ENCODE data around the gene NETO2.
"Not testable (repeated sequence)": the region's sequence is repeated elsewhere in the genome, so short reads cannot be mapped to it uniquely, and the experiment has no call there.

The NETO2 gene

DNA sequence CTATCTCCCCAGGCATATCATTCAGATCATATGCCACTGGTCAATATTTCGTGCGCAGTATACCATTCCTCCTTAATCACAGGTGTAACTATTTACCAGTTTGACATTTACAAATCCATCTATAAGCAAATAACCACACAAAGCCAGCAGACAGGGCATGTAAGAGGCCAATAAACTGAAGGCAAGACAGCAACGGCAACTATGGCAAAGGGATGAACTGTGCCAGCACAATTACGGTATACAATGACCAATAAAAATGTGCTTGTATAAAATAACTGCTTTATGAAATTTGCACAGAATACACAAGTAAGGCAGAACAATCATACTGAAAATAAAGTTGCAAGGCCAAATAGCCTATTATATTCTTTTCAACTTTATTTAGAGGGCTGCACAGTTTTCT, 9.2 kb downstream of the NETO2 start:
- DNase-seq (ENCODE audit: low spot score) = no peak

DNA sequence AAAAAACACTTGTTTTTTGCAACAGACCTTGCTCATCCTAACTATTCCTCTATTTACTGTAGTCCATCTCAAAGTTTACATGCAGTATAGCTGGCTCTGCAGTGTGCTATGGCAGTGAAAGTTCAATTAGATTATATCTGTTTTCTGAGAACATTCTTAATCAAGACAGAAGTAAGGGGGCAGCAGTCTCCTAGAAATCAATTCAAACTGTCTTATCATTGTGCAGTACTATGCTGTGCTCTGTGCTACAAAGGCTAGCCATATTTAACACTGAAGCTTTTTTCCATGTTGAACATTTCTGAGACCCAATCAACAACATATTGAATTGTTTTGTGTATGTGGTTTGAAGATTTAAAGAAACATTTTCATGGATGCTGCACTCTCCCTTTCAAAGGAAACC, 11.4 kb downstream of the NETO2 start:
- no peak for DNase-seq (ENCODE audit: low spot score)

DNA sequence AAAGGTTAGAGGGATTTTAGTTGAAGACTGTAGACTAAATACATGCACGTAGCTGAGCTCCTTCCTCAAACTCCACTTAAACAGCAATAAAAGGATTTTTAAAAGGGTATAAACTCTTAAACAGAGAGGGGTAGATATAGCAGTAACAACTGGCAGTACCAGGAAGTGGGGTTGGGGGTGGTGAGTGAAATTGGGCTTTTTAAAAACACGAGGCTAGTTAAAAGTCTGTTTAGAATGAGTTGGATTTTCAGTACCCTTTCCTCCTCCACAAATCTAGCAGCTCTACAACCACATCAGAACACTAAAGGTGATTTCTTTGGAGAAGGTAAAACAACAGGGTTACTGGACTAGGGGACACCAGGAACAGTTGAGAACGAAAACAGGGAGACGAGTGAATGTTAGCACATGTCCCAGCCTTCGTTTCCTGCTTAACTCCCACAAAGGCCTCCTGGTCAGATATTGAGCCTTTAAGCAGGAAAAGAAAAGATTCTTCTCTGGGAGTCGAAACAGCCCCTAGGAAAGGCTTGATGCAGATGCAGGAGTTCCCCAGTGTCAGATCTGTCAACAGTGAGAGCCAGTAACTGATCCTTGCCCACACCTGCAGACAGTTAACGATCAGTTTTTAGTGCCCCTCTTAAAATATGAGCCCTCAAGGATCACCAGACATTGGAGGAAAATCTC, 13.8 kb downstream of the NETO2 start:
- no peak for DNase-seq (ENCODE audit: low spot score)

DNA sequence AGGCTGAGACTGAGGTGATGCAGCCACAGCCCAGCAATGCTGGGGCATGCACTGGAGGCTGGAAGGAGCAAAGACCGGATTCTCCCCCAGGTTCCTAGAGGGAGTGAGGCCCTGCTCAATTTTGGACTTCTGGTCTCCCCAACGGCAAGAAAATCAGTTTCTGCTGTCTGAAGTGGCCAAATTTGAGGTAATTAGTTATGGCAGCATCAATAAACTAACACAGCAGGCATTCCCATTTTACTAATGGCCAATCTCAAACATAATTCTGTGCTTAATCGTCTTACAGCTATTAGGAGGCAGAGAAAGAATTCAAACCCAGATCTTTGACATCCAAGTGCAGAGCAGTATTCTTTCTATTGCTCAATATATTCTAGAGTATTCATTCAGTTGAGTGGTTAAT, 16.2 kb downstream of the NETO2 start:
- no peak for DNase-seq (ENCODE audit: low spot score)

DNA sequence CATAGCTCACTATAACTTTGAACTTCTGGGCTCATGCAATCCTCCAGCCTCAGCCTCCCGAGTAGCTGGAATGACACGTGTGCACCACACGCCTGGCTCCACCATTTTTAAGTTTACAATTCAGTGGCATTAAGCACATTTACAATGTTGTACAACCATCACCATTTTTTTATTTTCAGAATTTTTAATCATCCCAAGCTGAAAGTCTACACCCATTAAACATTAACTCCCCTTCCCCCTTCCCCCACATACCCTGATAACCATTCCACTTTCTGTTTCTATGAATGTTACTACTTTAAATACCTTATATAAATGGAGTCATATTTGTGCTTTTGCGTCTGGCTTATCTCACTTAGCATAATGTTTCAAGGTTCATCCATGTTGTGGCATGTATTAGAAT, 18.0 kb downstream of the NETO2 start:
- DNase-seq (ENCODE audit: low spot score) = no peak

DNA sequence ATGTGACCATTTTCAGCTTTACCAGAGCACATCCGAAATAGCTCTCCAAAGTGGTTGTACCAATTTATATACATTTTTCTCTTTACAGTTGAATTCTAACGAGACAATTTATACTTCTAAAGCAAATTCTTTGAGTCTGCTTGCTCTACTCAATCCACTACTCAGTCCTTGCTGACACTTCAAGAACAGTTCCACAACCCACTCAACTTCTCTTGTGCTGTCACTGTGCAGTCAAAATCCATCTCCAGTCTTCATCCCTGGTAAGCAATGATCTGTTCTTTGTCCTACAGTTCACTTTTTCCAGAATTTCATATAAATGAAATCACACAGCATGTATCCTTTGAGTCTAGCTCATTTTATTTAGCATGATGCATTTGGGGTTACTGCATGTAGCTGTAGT, 30.6 kb downstream of the NETO2 start:
- DNase-seq (ENCODE audit: low spot score) = no peak

DNA sequence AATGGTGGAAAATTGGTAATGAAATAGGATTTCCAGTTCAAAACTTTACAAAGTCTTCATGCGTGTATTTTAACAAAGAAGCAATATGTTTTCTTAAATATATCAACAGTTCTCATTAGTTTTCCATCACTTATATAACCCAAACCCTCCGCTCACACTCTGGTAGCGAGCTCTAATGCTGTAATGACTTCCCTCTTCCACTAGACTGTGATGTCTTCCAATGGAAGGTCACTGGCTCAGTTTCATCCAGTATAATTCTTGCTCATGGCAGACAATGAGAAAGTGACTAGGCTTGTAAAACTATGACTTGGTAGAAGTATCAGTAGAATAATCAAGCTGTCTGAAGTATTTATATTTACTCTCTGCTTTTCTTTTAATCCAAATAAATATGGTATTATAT, 32.8 kb downstream of the NETO2 start:
- no peak for DNase-seq (ENCODE audit: low spot score)

DNA sequence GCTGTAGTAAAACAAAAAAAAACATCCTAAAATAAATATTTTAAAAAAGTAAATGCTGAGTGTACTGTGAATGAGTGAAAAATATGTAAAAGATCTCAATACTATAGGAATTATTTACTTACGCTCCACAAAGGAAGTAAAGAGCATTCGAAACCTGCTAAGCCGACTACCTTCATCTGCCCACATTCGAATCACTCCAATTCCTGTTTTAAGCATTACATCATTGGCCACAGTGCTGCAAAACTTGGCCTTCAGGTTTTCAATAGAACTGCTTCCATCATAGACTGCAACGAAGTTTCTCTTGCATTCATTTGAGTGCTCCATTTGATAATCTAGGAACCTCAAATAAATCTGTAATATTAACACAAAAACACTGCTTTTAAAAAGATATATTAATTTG, 34.4 kb downstream of the NETO2 start:
- DNase-seq (ENCODE audit: low spot score) = no peak

DNA sequence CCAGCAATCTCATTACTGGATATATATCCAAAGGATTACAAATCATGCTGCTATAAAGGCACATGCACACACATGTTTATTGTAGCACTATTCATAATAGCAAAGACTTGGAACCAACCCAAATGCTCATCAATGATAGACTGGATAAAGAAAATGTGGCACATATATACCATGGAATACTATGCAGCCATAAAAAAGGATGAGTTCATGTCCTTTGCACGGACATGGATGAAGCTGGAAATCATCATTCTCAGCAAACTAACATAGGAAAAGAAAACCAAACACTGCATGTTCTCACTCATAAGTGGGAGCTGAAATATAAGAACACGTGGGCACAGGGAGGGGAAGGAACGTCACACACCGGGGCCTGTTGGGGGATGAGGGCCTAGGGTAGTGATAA, 40.8 kb downstream of the NETO2 start:
- DNase-seq (ENCODE audit: low spot score) = not testable (repeated sequence)

DNA sequence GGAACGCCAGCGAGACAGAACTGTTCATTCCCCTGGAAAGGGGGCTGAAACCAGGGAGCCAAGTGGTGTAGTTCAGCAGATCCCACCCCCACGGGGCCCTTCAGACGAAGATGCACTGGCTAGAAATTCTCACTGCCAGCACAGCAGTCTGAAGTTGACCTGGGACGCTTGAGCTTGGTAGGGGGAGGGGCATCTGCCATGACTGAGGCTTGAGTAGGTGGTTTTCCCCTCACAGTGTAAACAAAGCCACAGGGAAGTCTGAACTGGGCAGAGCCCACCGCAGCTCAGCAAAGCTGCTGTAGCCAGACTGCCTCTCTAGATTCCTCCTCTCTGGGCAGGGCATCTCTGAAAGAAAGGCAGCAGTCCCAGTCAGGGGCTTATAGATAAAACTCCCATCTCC, 46.6 kb downstream of the NETO2 start:
- not testable (repeated sequence) for DNase-seq (ENCODE audit: low spot score)

DNA sequence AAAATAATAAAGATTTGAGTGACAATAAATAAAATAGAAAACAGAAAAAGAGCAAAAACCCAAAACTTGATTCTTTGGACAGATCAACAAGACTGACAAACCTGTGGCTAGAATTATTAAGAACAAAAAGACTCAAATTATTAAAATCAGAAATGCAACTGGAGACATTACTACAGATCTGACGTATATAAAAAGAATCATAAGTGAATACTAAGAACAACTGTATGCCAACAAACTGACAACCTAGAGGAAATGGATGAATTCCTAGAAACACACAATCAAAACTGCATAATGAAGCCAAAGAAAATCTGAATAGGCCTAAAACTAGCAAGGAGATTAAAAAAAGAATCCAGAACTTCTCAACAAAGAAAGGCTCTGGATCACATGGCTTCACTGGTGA, 47.4 kb downstream of the NETO2 start:
- DNase-seq (ENCODE audit: low spot score) = no peak

DNA sequence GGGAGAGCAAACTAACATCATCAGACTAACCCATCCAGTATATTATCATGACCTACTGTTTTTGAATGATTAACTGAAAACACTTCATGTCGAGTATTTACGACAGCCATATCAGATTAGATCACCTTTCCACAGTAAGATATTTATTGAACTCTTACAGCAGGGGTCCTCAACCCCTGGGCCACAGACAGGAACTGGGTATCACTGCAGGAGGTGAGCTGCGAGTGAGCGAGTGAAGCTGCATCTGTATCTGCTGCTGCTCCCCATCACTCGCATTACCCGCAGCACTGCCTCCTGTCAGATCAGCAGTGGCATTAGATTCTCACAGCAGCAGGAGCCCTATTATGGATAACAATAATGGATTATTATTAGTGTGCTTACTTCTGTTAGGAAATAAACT, 59.5 kb downstream of the NETO2 start:
- DNase-seq (ENCODE audit: low spot score) = no peak

DNA sequence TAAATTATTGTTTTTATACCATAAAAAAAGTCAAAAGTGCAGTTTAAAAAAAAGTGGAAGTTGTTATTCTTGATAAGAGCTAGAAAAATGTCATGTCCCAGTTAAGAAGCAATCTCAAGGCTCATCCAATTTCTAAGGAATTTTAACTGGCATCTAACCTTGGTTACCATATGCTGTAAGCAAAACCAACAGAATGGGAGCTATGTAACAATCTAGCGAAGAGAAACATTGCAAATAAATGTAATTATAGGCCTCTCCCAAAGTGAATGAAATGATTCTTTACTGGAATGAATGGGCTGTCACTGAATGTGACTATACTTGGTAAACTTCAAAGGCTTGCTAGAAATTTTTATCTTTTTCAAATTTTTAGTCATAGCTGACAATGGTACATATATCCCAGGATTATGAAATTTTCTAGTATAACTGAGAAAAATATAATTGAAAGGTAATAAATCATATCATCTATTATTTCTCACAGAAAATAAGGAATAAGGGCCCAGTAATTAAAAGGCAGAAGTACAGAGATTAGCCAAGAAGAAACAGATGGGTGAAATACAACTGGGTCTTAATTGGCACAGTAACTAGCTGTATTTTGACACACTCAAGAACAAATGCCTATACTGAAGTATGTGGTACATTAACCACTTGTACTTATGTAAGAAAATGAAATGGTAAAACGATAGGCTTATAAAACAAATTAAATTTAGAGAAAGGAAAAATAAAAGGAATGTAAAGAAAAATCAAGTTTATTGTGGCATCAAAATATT, 61.5 kb downstream of the NETO2 start:
- no peak for DNase-seq (ENCODE audit: low spot score)

DNA sequence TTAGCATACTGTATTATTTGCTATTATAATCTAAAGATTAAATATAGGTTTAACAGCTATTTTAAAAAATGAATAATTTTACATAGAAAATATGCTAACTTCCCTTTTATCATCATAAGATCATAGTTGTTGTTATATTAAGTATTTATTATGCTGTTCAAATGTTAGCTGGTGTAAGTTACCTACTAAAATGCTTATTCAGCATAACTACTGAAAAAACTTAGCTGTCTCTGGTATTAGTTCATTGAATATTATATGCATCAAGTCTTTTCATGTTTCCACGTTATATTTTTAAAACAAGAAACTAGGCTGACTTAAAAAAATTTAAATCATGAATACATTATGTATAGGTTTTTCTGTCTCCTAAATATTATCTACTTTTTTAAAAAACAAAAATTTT, 62.6 kb downstream of the NETO2 start:
- DNase-seq (ENCODE audit: low spot score) = no peak

DNA sequence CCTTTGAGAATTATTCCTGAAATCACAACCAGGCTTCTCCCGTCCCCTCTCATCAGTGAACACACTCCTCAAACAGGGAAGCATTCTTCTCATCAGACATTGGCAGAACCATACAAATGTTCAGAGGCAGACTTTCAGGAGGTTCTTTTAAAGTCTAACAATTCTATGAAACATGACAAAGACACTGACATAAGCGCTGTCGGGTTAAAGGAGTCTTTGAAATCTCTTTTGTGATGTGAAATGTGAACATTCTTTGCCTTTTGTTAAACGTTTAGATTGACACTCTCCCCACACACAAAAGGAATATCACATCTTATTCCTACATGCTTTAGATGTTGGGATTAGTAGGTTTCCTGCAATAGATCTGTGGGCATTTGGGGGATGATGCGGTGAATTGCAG, 63.9 kb downstream of the NETO2 start:
- no peak for DNase-seq (ENCODE audit: low spot score)

DNA sequence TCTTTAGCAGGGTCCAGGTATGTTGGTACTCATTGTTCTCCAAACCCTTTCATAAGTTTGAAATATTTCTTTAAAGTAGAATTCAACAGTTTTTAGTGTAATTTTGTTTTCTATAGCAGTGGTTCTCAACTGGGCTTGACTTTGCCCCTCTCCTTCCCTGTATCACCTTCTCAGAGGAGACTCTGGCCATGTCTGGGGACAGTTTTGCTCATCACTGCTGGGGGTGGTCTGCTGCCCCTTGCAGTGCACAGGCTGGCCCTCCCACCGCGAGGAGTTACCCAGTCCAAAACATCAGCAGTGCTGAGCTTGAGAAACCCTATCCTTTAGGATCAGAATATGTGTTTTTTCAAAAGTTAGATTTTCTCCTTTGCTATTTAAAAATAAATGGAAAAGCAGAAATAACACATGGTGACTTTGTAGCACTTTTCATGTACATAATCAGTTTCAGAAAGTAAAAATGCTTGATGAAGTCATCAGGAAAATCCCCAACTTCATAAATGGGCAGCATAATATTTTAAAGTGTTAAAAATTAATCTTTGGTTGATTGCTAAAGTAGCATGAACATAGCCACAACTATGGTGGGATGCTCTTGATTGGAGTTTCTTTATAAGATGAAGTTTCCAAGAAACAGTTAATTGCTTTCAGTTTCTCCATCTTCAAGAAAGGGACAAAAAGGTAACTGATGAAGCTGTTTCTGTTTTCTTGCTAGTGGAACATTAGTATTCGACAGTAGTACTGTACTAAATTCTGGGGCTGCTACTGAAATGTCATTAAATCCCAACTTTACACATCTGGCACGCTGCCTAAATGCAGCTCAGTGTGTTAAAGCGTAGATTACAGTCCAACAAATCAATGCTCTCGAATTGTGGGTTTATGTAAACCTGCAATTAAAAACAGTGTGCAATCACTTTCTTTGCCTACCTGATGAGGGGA, 70.3 kb downstream of the NETO2 start:
- no peak for DNase-seq (ENCODE audit: low spot score)

DNA sequence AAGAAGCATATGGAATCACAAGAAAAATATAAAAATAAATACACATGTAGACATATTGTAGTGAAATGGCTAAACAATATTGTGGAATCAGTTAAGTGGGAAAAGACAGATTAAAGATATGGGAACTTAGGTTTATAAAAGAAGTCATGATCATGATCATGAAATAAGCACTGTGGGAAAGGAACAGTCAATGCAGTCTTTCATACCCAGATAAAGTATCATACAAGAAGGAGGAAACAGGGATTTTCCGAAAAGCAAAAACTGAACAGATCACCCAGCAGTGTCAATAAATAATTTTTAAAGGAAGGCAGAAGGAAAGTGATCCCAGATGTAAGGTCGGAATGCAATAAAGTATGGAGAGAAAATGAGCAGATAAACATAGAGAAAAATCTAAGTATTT, 71.6 kb downstream of the NETO2 start:
- DNase-seq (ENCODE audit: low spot score) = no peak

DNA sequence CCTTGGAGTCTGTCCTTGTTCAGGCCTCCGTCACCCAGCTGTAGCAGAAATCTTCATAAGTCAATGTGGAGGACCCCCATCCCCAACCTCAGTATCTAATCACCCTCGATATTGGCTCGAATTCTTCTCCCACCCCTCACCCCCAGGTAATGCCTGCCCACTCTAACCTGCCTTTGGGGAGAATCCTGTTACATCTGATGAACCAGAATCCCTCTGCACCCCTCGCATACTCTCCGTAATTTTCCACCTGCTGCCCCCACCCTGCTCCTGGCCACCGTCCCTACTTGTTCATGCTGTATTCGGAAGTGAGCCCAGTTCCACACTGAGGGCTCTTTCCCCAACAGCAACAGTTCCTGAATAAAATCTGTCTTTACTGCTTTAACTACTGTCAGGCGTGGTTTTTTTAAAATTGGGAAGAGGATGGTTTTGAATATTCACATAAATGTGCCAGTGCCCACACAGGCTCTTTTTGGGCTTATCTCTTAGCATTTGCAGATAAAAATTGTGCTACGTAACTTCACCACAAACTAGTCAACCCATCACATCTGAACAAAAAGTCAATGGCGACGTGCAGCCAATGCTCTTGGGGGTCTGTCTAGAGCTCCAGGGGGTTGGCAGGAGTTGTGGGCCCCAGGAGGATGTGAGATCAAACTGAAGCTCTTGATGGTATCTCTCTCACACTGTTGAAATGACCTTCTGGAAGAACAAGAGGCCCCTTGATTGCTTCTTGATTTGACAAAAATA, 73.7 kb downstream of the NETO2 start:
- no peak for DNase-seq (ENCODE audit: low spot score)

DNA sequence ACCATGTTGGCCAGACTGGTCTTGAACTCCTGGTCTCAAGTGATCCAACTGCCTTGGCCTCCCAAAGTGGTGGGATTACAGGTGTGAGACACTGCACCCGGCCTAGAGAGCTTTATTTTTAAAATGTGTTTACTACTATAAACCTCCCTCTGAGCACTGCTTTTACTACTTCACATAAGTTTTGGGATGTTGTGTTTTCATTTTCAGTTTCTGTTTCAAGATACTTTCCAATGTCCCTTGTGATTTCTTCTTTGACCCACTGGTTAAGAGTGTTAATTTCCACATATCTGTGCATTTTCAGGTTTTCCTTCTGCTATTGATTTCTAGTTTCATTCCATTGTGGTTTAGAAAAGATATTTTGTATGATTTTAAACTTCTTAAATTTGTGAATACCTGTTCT, 74.4 kb downstream of the NETO2 start:
- no peak for DNase-seq (ENCODE audit: low spot score)

DNA sequence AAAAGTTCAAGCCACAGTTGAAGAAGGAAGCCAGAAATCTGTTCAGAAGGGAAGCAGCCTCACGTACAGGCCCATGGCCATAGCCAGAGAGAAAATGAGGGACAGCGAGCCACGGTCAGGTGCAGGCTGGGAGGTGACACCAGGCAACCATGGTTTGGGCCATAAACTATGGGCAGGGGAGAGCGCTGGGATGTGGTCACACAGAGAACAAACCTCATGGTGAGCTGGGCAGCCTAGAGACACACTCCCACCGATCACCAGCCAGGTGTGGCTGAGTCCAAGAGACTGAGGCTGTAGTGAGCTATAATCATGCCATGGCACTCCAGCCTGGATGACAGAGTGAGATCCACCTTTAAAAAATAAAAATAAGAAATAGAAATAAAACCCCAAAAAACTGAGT, 76.5 kb downstream of the NETO2 start:
- no peak for DNase-seq (ENCODE audit: low spot score)

DNA sequence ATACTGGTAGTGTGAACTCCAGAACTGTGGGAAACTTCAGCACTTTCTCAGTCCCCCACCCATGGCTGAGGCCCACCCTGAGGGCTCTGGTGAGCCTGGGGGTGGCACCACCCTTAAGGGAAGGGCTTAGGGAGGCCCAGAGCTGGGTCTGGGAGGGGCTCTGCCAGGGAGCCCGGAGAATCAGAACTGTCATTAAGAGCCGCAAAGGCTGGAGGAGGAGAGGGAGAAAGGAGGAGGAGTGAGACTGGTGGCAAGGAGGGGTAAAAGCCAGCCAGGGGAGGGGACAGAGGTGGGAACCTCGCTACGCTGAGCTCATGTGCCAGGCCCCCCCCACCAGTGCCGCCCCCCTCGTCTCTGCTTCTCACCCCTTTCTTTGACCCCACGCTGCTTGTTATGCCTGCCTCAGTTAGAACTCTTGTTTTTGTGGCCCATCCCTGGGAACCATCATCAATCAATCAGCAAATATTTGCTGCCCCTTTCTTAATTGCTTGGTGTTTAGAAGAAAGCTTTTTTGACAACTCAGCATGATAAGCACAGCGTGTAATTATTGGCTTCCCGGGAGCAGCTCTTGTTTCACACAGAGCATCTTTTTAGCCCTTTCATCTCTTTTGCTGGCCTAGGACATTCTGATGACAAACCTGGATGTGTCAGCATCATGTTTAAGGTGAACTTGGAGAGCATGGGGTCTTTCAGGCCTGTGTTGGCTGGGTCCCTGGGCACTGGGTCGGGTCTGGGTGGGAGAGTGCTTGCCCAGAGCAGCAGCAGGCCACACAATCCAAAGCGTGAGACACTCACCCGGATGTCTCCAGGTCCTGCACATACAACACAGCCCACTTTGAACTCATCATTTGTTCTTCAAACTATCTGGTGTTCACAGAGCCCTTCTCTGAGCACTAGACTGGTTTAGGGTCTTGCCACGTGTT, 77.7 kb downstream of the NETO2 start:
- no peak for DNase-seq (ENCODE audit: low spot score)
